B cell (primary cell): ENCODE measurements around the gene PLAC1. TPM values are rescaled to one million over a fixed set of nuclear protein-coding genes. Genes with fewer than 3 reads are reported as not detected.

Experiments
- ATAC-seq: fragments of 200-7000 bp; cut with Tn5 transposase; one replicate; pipeline ENCODE4 v1.10.0; 2021; ENCODE audit warnings: low read depth, mild to moderate bottlenecking, moderate number of reproducible peaks, moderate library complexity
- CTCF ChIA-PET: fragments of 350-600 bp; sonication (Branson Sonifier 250); formaldehyde crosslinking; loops from one replicate; lab custom pipeline; 2021; ENCODE audit warnings: antibody characterized with exemption, inconsistent platforms; lab: Charles Lee
- POLR2A ChIA-PET: fragments of 350-600 bp; sonication (Branson Sonifier 250); formaldehyde crosslinking; loops from one replicate; lab custom pipeline; 2021; ENCODE audit warnings: antibody characterized with exemption; lab: Charles Lee
- DNase-seq: peaks from one replicate; pipeline ENCODE4 v3.0.0; 2013
- H2AFZ ChIP-seq: 2 replicates; pipeline ENCODE4 v1.6.1; 2012; ENCODE audit warnings: mild to moderate bottlenecking, low read depth, low read length; ENCODE audit not compliant: insufficient read depth, poor library complexity, severe bottlenecking
- H3K27ac ChIP-seq, 2 donors: 1 replicate in 1 of 2; 2 replicates in 1 of 2; pipeline ENCODE4 v1.5.1; 2012 to 2013; ENCODE audit warnings: low read length in 2 of 2, mild to moderate bottlenecking in 2 of 2, moderate library complexity in 1 of 2
- H3K27me3 ChIP-seq, 4 experiments: fragments of 200-600 bp in 1 of 4; sonication (generic) in 1 of 4; replicated peaks in 1 of 4; 1 replicate in 2 of 4; 2 replicates in 2 of 4; pipeline versions ENCODE4 v1.6.1 to v1.7.0; 2013 to 2016; ENCODE audit warnings: low read length in 3 of 4, mild to moderate bottlenecking in 2 of 4, mixed read lengths in 1 of 4, moderate library complexity in 1 of 4; ENCODE audit not compliant: insufficient read depth in 4 of 4, control insufficient read depth in 3 of 4; ENCODE audit errors: control extremely low read depth in 1 of 4
- H3K36me3 ChIP-seq, 2 experiments: replicated peaks in 1 of 2; 1 replicate in 1 of 2; 2 replicates in 1 of 2; pipeline versions ENCODE4 v1.6.1 to v1.7.1; 2013; ENCODE audit warnings: low read length in 1 of 2; ENCODE audit not compliant: insufficient read depth in 2 of 2, control insufficient read depth in 1 of 2; ENCODE audit errors: control extremely low read depth in 1 of 2, extremely low read depth in 1 of 2
- H3K4me1 ChIP-seq, 2 donors: fragments of 200-600 bp in 1 of 2; sonication (generic) in 1 of 2; 1 replicate in 1 of 2; 2 replicates in 1 of 2; pipeline versions ENCODE4 v1.5.1 to v1.6.1; 2013 to 2017; ENCODE audit warnings: low read length in 2 of 2; ENCODE audit not compliant: control insufficient read depth in 2 of 2, insufficient read depth in 2 of 2
- H3K4me2 ChIP-seq: replicated peaks from 2 replicates; pipeline ENCODE3; 2012; ENCODE audit warnings: mild to moderate bottlenecking, low read depth, low read length; ENCODE audit not compliant: poor library complexity, severe bottlenecking
- H3K4me3 ChIP-seq, 5 experiments: fragments of 200-600 bp in 1 of 5; sonication (generic) in 1 of 5; 1 replicate in 3 of 5; 2 replicates in 2 of 5; pipeline versions ENCODE4 v1.5.1 to v1.7.0; 2011 to 2016; ENCODE audit warnings: low read length in 4 of 5, mild to moderate bottlenecking in 4 of 5, low read depth in 2 of 5, control low read depth in 1 of 5, moderate library complexity in 1 of 5; ENCODE audit not compliant: insufficient read depth in 1 of 5; ENCODE audit errors: control extremely low read depth in 1 of 5, extremely low read depth in 1 of 5
- H3K79me2 ChIP-seq: fragments of 200-600 bp; sonication (generic); one replicate; pipeline ENCODE4 v1.6.0; 2016; ENCODE audit warnings: low read length; ENCODE audit not compliant: control insufficient read depth, insufficient read depth
- H3K9ac ChIP-seq: fragments of 200-600 bp; sonication (generic); 2 replicates; pipeline ENCODE4 v1.6.1; 2017; ENCODE audit warnings: mild to moderate bottlenecking, low read length, moderate library complexity
- H3K9me3 ChIP-seq, 3 donors: one replicate each; pipeline versions ENCODE4 v1.6.1 to v1.7.1; 2013; ENCODE audit warnings: low read length in 2 of 3; ENCODE audit not compliant: control insufficient read depth in 2 of 3, insufficient read depth in 1 of 3; ENCODE audit errors: control extremely low read depth in 1 of 3
- H4K20me1 ChIP-seq: 2 replicates; pipeline ENCODE4 v1.6.0; 2012; ENCODE audit warnings: mild to moderate bottlenecking, low read length; ENCODE audit not compliant: insufficient read depth, control insufficient read depth, poor library complexity, severe bottlenecking
- H3K27ac Mint-ChIP-seq: one replicate; pipeline ENCODE4 v1.8.0; 2021; ENCODE audit warnings: mixed read lengths
- H3K27me3 Mint-ChIP-seq: one replicate; pipeline ENCODE4 v1.8.0; 2021; ENCODE audit warnings: mixed read lengths
- H3K4me1 Mint-ChIP-seq: one replicate; pipeline ENCODE4 v1.8.0; 2021; ENCODE audit warnings: mixed read lengths
- H3K4me3 Mint-ChIP-seq: one replicate; pipeline ENCODE4 v1.8.0; 2021; ENCODE audit warnings: mixed read lengths
- H3K9me3 Mint-ChIP-seq: one replicate; pipeline ENCODE4 v1.8.0; 2022; ENCODE audit warnings: mixed read lengths; ENCODE audit not compliant: insufficient read depth
- EZH2 ChIP-seq: IDR thresholded peaks from 2 replicates; pipeline ENCODE4 v1.6.1; 2012; ENCODE audit warnings: borderline replicate concordance, low read depth, mild to moderate bottlenecking, moderate library complexity, low read length; ENCODE audit not compliant: insufficient read depth, poor library complexity, severe bottlenecking
- WGBS: methylation state at CpG from one replicate; pipeline ENCODE4 v1.1.5; 2013; ENCODE audit warnings: missing lambda C conversion rate; ENCODE audit not compliant: insufficient coverage; 5-methylcytosine and 5-hydroxymethylcytosine counted together
- intact Hi-C: fragments of 100-400 bp; cut with micrococcal nuclease; formaldehyde crosslinking; loops from one replicate; pipeline ENCODE4 v1.10.0; 2022
- polyA plus RNA-seq: library from polyadenylated mRNA; depleted of rRNA; stranded (reverse); fragments of >200 nt; gene quantifications from 2 replicates; pipeline ENCODE4 v1.2.3, GENCODE V29; 2012
- total RNA-seq, 2 donors: library from RNA; stranded (reverse); fragments of 120-200 nt in 1 of 2; gene quantifications; 1 replicate in 1 of 2; 2 replicates in 1 of 2; pipeline versions ENCODE4 v1.2.3 to v1.2.4, GENCODE V29; 2013 to 2022
- TF ChIP-seq, protein P1 (sequence below): fragments of 200-600 bp; IDR thresholded peaks from one replicate; pipeline ENCODE4 v1.8.0; 2022; ENCODE audit warnings: antibody characterized with exemption, mild to moderate bottlenecking

The PLAC1 gene
- total and polyA plus RNA-seq, 2 donors (not counting 1 experiment from before 2014, with no cell fraction given): not detected

DNA sequence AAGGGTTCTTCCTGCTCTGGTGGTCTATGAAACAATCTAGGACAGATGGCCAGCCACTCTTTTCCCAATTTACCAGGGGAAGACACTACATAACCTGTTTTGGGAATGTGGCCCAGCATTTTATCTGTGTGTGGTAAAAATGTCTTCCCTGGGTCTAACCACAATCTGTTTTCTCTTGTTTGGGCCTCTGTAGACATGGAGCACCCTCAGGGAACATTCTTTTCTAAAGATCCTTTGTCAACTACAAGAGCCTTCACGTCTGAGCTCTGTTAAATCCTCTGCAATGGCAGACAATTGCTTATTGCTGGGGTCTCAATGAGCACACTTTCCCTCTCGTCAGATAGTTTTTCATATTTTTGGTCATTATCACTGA, 35.5 kb downstream of the PLAC1 start:
- Mint-ChIP-seq H3K9me3 (no peaks in the 10 kb centered on the region), H3K27ac (no peak overlapping the region), H3K4me3 (no peak overlapping the region), H3K27me3 (peaks cover 6% of the 10 kb centered on the region), H3K4me1 (no peaks in the 10 kb centered on the region)
- no peak overlapping the region for H3K4me2 ChIP-seq
- no peak for TF ChIP-seq EZH2
- TF ChIP-seq, protein P1, sequence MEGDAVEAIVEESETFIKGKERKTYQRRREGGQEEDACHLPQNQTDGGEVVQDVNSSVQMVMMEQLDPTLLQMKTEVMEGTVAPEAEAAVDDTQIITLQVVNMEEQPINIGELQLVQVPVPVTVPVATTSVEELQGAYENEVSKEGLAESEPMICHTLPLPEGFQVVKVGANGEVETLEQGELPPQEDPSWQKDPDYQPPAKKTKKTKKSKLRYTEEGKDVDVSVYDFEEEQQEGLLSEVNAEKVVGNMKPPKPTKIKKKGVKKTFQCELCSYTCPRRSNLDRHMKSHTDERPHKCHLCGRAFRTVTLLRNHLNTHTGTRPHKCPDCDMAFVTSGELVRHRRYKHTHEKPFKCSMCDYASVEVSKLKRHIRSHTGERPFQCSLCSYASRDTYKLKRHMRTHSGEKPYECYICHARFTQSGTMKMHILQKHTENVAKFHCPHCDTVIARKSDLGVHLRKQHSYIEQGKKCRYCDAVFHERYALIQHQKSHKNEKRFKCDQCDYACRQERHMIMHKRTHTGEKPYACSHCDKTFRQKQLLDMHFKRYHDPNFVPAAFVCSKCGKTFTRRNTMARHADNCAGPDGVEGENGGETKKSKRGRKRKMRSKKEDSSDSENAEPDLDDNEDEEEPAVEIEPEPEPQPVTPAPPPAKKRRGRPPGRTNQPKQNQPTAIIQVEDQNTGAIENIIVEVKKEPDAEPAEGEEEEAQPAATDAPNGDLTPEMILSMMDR: no peak
- intact Hi-C loops: no loop called here
- no peaks in the 10 kb centered on the region for H3K9me3 ChIP-seq
- no peak overlapping the region for H3K9ac ChIP-seq
- peaks cover 0 to 3% (median 0%) of the 10 kb centered on the region in 4 experiments for H3K27me3 ChIP-seq
- ChIA-PET POLR2A (no interaction called here), CTCF (no interaction called here)
- no peak overlapping the region for H3K4me3 ChIP-seq
- no peaks in the 10 kb centered on the region for H3K36me3 ChIP-seq
- no peak overlapping the region for H3K27ac ChIP-seq
- DNase-seq (no peak), ATAC-seq (no peak)
- no peaks in the 10 kb centered on the region for H4K20me1 ChIP-seq
- no CpG with 5 or more reads among the region's 2 CpGs for WGBS
- no peaks in the 10 kb centered on the region for H3K4me1 ChIP-seq
- no peaks in the 10 kb centered on the region for H3K79me2 ChIP-seq
- no peak overlapping the region for H2AFZ ChIP-seq

DNA sequence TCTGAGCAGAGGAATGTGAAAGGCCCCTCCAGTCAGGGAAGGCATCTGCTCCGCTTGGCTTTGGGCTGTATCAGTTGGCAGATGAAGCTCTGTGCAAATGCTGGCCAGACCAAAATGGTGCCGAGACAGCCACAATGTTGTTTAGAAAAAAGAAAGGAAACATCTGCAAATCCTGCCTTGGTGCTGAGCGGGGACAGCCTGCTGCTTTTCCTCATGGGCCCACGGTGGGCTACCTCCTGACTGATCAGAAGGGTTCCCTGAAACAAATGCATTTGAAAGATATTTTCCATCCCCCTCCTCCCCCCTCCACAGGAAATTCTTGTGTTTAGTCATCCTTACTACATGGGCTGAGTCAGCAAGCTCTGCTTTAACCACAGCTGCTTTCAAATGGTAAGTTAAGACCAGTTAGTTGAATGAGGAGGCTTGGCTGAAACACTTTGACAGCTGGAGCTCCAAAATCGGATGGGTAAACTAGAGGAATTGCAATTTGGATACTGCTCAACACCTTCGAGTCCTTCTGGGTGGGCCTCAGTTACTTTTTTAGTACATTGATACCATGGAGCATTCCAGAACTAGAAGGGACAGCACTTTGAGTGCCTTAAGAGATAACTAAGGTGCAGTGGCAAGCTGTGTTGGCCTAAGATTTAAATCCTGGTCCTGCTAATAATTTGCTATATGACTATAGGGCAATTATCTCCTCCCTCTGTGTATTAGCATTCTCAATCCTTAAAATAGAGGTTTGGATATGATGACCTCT, 36.0 kb downstream of the PLAC1 start:
- ATAC-seq: no peak
- no peak overlapping the region for H2AFZ ChIP-seq
- H3K27me3 Mint-ChIP-seq: peaks cover 3% of the 10 kb centered on the region

More for the DNA sequence above, 36.0 kb downstream of the PLAC1 start:
- Histone ChIP-seq H3K4me2 (no peak overlapping the region), H3K36me3 (no peaks in the 10 kb centered on the region), H3K27ac (no peak overlapping the region), H3K4me1 (no peaks in the 10 kb centered on the region), H3K9me3 (no peaks in the 10 kb centered on the region), H3K4me3 (no peak overlapping the region), H3K27me3 (peaks cover 0 to 3% (median 0%) of the 10 kb centered on the region in 4 experiments), H4K20me1 (no peaks in the 10 kb centered on the region), H3K79me2 (no peaks in the 10 kb centered on the region), H3K9ac (no peak overlapping the region)
- WGBS: 0% methylated on average over 1 of the region's 6 CpGs
- TF ChIP-seq, protein P1: no peak
- TF ChIP-seq EZH2: no peak
- Mint-ChIP-seq H3K27ac (no peak overlapping the region), H3K4me3 (no peak overlapping the region), H3K9me3 (no peaks in the 10 kb centered on the region), H3K4me1 (no peaks in the 10 kb centered on the region)
- CTCF ChIA-PET: no interaction called here
- POLR2A ChIA-PET: no interaction called here
- no peak for DNase-seq
- intact Hi-C loops: no loop called here
